Esophagus muscularis mucosa (tissue), 4 donors: ENCODE data around the gene QKI. TPM values are rescaled to one million over a fixed set of nuclear protein-coding genes. Genes with fewer than 3 reads are reported as not detected.
"Not testable (repeated sequence)": the region's sequence is repeated elsewhere in the genome, so short reads cannot be mapped to it uniquely, and the experiment has no call there.

Source experiments
- DNase-seq: peaks from one replicate; pipeline ENCODE4 v3.0.0-alpha.2; 2017; ENCODE audit errors: extremely low spot score
- H3K27ac ChIP-seq, 4 donors: fragments of 200-600 bp; sonication (generic); replicated peaks in 1 of 4; 1 replicate in 3 of 4; 2 replicates in 1 of 4; pipeline ENCODE4 v1.5.1; 2016 to 2019; ENCODE audit warnings: mild to moderate bottlenecking in 1 of 4
- H3K27me3 ChIP-seq, 4 donors: fragments of 200-600 bp; sonication (generic); one replicate each; pipeline versions ENCODE4 v1.5.1 to v1.6.0; 2016 to 2019
- H3K36me3 ChIP-seq, 4 donors: fragments of 200-600 bp; sonication (generic); one replicate each; pipeline ENCODE4 v1.5.1; 2016 to 2019
- H3K4me1 ChIP-seq, 4 donors: fragments of 200-600 bp; sonication (generic); one replicate each; pipeline ENCODE4 v1.5.1; 2016 to 2019
- H3K4me3 ChIP-seq, 4 donors: fragments of 200-600 bp; sonication (generic); 1 replicate in 2 of 4; 2 replicates in 2 of 4; pipeline ENCODE4 v1.5.1; 2016 to 2019; ENCODE audit warnings: mild to moderate bottlenecking in 4 of 4, moderate library complexity in 1 of 4
- H3K9me3 ChIP-seq, 4 donors: fragments of 200-600 bp; sonication (generic); 1 replicate in 3 of 4; 2 replicates in 1 of 4; pipeline ENCODE4 v1.5.1; 2016 to 2019
- EP300 ChIP-seq: sonication (generic); formaldehyde crosslinking; IDR thresholded peaks from one replicate; pipeline ENCODE4 v1.6.1; 2017; ENCODE audit warnings: antibody characterized with exemption
- POLR2A ChIP-seq: fragments of 450-650 bp; IDR thresholded peaks from one replicate; pipeline ENCODE4 v1.6.1; 2017; ENCODE audit warnings: antibody characterized with exemption, moderate library complexity, mild to moderate bottlenecking, low read depth
- POLR2AphosphoS5 ChIP-seq, 2 donors: sonication (generic); formaldehyde crosslinking; IDR thresholded peaks; one replicate each; pipeline ENCODE4 v1.6.1; 2017; ENCODE audit warnings: antibody characterized with exemption in 2 of 2
- WGBS: methylation state at CpG from one replicate; pipeline ENCODE4 v1.1.5; 2018; 5-methylcytosine and 5-hydroxymethylcytosine counted together
- intact Hi-C: fragments of 100-400 bp; cut with DNase I; formaldehyde crosslinking; loops from one replicate; pipeline ENCODE4 v1.15.1; 2023
- total RNA-seq, 4 donors: library from RNA; depleted of rRNA; stranded (reverse); fragments of >200 nt; gene quantifications; one replicate each; pipeline versions ENCODE4 v1.1.0 to v1.2.1, GENCODE V29; 2016
- TF ChIP-seq, protein P1 (sequence below), 3 experiments: fragments of 200-600 bp in 2 of 3; fragments of 450-650 bp in 1 of 3; sonication (generic) in 2 of 3; IDR thresholded peaks; one replicate each; pipeline ENCODE4 v1.5.1; 2017 to 2019; ENCODE audit warnings: antibody characterized with exemption in 3 of 3, mild to moderate bottlenecking in 2 of 3, moderate library complexity in 1 of 3

The QKI gene
- total RNA-seq, 4 donors from 2014 or later, result 176 to 290 (median 237) TPM

DNA sequence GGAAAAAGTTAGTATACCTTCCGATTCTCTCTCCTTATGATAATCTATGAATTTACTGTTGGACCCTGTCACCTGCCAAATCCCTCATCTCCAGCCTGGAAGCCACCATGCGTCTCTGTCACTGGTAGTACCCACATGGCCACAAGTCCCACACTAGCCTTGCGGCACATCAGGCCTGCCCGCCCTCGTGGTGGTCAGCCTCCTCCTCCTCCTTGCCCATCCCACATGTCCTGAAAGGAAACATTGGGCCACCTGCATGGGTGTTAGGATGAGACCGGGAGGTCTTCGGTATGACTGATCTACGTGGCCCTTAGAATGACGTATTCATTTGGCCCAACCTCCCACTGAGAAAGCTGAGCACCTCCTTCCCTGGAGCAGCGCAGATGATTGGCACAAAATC is 37.0 kb upstream of the QKI start:
- no peaks in the 10 kb centered on the region for H3K4me1 ChIP-seq
- no peak overlapping the region for H3K27ac ChIP-seq
- no peaks in the 10 kb centered on the region for H3K36me3 ChIP-seq
- H3K27me3 ChIP-seq, result peaks cover 0 to 9% (median 0%) of the 10 kb centered on the region in 4 donors
- no peak for DNase-seq
- no peaks in the 10 kb centered on the region for H3K9me3 ChIP-seq
- TF ChIP-seq, protein P1, sequence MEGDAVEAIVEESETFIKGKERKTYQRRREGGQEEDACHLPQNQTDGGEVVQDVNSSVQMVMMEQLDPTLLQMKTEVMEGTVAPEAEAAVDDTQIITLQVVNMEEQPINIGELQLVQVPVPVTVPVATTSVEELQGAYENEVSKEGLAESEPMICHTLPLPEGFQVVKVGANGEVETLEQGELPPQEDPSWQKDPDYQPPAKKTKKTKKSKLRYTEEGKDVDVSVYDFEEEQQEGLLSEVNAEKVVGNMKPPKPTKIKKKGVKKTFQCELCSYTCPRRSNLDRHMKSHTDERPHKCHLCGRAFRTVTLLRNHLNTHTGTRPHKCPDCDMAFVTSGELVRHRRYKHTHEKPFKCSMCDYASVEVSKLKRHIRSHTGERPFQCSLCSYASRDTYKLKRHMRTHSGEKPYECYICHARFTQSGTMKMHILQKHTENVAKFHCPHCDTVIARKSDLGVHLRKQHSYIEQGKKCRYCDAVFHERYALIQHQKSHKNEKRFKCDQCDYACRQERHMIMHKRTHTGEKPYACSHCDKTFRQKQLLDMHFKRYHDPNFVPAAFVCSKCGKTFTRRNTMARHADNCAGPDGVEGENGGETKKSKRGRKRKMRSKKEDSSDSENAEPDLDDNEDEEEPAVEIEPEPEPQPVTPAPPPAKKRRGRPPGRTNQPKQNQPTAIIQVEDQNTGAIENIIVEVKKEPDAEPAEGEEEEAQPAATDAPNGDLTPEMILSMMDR (IDR thresholded peaks at IDR 0.05), result no peak
- TF ChIP-seq POLR2A (no peak), POLR2AphosphoS5 (IDR thresholded peaks at IDR 0.05) (no peak), EP300 (no peak)
- intact Hi-C loops, result no loop called here
- WGBS, result 93% methylated on average over 10 of the region's 10 CpGs
- H3K4me3 ChIP-seq, result no peak overlapping the region

DNA sequence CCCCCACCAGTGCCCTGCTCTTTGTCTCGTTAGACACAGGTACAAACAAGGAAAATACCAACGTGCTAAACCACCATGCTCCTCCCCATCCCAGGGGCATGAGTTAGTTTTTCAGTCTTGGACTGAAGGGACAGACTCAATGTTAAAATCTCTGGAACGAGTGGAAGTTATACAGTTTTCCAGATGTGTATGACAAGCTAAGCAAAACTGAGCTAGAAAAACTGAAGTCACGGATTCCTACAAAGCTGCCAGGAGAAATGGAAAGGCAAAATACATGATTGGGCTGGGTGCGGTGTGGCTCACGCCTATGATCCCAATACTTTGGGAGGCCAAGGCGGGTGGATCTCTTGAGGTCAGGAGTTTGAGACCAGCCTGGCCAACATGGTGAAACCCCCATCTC is 34.3 kb upstream of the QKI start:
- Histone ChIP-seq H3K4me1 (no peaks in the 10 kb centered on the region), H3K4me3 (no peak overlapping the region), H3K36me3 (no peaks in the 10 kb centered on the region), H3K27ac (no peak overlapping the region), H3K27me3 (peaks cover 0 to under 1% (median 0%) of the 10 kb centered on the region in 4 donors), H3K9me3 (no peaks in the 10 kb centered on the region)
- no peak for DNase-seq
- TF ChIP-seq POLR2A (no peak), EP300 (no peak), POLR2AphosphoS5 (IDR thresholded peaks at IDR 0.05) (no peak)
- TF ChIP-seq, protein P1 (IDR thresholded peaks at IDR 0.05), result no peak
- intact Hi-C loops, result no loop called here
- 79% methylated on average over 7 of the region's 7 CpGs for WGBS

DNA sequence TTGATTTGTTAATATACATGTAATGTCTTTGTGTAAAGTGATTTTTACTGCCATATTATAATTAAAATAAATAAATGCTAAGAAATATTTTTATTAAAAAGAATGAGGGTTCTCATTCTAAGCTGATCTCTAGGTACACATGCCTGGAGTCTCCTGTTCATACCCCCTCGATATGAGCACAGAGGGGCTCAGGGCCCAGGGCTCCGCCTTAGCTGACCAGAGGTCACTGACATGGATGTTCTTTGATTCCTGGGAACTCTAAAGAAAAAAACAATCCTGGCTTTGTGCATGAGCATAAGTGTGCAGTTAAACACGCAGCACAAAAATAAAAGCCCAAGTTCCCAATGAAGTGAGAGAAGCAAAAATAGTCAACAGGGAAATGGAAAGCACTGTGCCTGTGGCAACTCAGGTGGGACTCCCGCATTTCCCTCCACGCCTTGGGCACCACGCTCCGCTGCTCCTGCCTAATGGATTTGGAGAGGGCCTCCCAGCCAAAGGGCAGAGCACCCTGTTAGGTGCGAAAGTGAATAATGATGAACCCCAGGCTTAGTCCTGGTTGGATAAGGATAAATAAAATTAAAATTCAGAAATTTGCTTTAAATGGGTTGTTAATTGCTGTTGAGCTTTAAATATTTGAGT is 33.3 kb upstream of the QKI start:
- no peaks in the 10 kb centered on the region for H3K4me1 ChIP-seq
- no peaks in the 10 kb centered on the region for H3K36me3 ChIP-seq
- no peak for TF ChIP-seq POLR2A
- TF ChIP-seq EP300, result no peak
- TF ChIP-seq POLR2AphosphoS5 (IDR thresholded peaks at IDR 0.05), result no peak
- TF ChIP-seq, protein P1 (IDR thresholded peaks at IDR 0.05), result no peak
- 93% methylated on average over 8 of the region's 8 CpGs for whole genome bisulfite sequencing
- H3K27me3 ChIP-seq, result no peaks in the 10 kb centered on the region
- intact Hi-C loops, result no loop called here
- no peak overlapping the region for H3K27ac ChIP-seq
- no peaks in the 10 kb centered on the region for H3K9me3 ChIP-seq
- no peak for DNase-seq
- no peak overlapping the region for H3K4me3 ChIP-seq

DNA sequence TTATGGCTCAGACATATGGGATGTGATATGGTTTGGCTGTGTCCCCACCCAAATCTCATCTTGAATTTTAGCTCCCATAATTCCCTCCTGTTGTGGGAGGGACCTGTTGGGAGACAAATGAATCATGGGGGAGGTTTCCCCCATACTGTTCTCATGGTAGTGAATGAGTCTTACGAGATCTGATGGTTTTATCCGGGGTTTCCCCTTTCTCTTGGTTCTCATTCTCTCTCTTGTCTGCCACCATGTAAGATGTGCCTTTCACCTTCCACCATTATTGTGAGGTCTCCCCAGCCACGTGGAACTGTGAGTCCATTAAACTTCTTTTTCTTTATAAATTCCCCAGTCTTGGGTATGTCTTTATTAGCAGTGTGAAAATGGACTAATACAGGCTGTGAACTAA is 31.1 kb upstream of the QKI start:
- H3K27me3 ChIP-seq, H3K9me3 ChIP-seq, DNase-seq, intact Hi-C loops, H3K4me1 ChIP-seq, H3K36me3 ChIP-seq, H3K4me3 ChIP-seq, H3K27ac ChIP-seq: not testable (repeated sequence)
- WGBS, result 96% methylated on average over 3 of the region's 3 CpGs

DNA sequence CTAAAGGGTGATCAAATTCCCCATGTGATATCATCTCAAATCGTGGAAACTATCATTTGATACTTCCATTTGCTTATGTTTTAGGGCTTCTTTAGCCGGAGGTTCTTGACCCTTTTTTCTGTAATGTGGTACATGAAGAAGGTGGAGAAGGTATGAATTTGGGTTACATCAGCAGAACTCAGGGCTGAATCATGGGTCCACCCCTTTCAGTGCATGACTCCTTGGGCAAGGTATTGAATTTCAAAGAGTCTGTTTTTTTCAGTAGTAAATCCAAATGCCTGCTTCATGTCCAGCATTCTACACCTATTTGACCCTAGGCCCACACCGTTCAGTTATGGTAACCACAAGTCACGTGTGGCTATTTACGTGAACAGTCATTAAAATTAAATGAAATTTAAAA is 30.6 kb upstream of the QKI start:
- WGBS, result 94% methylated on average over 5 of the region's 5 CpGs
- TF ChIP-seq EP300 (no peak), POLR2A (no peak), POLR2AphosphoS5 (IDR thresholded peaks at IDR 0.05) (no peak)
- TF ChIP-seq, protein P1 (IDR thresholded peaks at IDR 0.05), result no peak
- no peaks in the 10 kb centered on the region for H3K36me3 ChIP-seq
- no peaks in the 10 kb centered on the region for H3K27me3 ChIP-seq
- intact Hi-C loops, result no loop called here
- H3K4me1 ChIP-seq, result no peaks in the 10 kb centered on the region
- no peak overlapping the region for H3K27ac ChIP-seq
- no peak overlapping the region for H3K4me3 ChIP-seq
- H3K9me3 ChIP-seq, result no peaks in the 10 kb centered on the region
- DNase-seq, result no peak
